Erythroblast (primary cell): ENCODE results near the gene LRMDA.

Experiments used
- DNase-seq, 2 experiments: peaks; one replicate each; lab custom pipeline; 2025; lab: John Stamatoyannopoulos, UW
- GATA1 ChIP-seq: IDR thresholded peaks from 2 replicates; pipeline ENCODE4 v1.6.1; 2011; ENCODE audit warnings: low read depth, mild to moderate bottlenecking, control low read depth, low read length, moderate library complexity
- POLR2A ChIP-seq: IDR thresholded peaks from 2 replicates; pipeline ENCODE4 v1.6.1; 2011; ENCODE audit warnings: mild to moderate bottlenecking, low read length

LRMDA gene

DNA sequence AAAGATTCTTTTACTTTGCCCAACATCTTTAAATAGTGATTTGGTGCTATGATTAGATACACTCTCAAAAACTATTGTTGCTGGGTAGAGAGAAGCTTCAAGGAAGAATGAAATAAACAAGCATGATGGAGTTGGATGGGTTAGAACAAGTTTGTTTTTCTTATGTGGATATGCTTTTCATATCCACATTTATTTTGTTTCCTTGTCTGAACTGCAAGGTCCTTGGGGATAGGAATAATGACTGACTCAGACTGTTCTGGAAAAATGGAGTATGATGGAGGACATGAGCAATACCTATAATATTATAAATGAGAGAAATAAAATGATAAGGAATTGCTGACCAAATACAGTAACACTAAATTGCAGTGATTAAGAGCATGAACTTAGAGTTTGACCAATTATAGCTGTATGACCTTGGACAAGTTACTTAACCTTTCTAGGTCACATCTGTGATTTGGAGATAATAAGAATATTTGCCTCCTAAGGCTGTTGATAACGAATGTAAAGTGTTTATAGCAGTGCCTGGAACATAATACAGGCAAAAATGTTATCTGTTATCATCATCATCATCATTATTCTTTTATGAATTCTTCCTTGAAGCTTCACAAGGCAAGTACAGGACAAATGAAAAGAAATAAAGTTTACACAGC lies 847.5 kb downstream of the LRMDA start:
- TF ChIP-seq GATA1 = no peak
- TF ChIP-seq POLR2A = no peak
- no peak for DNase-seq

DNA sequence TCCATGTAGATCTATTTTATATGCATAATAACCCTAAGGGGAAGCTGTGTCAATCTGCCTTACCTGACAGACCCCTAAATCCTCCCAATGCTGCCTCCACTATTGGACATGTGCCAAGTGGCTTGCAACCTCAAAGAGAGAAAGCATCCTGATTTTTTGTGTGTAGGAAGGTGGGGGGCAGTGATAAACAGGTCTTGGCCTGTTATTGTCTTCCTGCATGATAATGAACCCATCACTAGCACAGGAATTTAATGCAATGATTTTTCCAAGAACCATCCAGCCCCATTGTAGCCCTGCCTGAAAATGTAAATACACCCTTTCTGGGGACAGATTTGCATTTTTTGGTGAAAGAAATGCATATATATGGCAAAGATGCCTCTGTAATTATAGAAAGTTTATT lies 850.2 kb downstream of the LRMDA start:
- TF ChIP-seq POLR2A (no peak), GATA1 (no peak)
- DNase-seq = no peak

DNA sequence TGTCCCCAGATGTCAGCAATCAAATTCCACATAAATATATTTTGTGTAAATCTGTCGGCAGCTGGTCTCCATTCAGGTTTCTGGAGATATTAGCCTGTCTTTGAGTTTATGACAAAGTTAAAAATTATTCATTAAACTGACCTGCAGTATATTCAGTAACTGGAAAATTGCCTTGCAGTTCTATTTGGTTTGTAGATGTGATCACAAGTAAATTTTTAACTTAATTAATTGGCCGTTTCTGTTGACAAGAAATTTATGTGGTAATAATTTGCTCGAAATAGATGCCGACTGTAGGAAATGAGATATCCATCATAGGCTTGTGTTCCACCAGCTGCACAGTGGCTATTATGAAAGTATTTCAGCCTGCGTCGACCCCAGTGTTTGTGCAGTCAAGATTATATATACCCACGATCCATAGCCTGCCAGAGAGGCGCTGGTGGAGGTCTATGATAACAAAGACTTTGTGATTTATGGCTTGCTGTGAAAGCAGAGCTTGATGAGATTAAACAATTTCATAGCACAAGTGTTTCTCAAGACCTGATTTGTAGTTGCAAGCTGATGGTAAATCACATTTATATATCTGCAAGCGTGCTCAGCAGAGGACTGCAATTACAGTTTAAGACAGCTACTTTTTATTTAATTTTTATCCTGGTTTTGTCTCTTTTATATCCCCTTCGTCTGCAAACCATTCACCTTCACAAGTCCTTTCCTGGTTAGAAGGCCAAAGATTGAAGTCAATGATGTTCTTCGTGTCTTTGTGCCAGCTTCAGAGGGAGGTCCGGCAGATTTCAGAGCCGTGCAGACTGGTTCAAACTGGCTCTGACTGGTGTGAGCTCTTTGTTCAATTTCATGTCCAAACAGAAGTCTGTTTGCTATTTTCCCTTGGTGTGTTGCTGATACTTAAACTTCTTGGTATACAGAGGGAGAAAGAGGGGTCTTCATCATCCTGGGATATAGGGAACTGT lies 850.9 kb downstream of the LRMDA start:
- TF ChIP-seq POLR2A (no peak), GATA1 (no peak)
- no peak for DNase-seq

DNA sequence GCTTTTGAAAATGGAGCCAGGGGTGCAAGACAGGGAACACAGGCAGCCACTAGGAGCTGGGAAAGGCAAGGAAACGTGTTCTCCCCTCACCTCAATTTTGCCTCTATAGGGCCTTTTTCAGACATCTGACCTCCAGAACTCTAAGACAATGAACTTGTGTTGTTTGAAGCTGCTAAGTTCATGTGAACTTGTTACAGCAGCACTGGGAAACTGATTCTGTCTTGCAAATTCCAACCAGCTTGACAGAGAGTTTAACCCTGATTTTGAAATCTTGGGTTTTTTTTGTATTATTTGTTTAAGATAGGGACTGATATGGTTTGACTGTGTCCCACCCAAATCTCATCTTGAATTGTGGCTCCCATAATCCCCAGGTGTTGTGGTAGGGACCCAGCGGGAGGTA lies 852.9 kb downstream of the LRMDA start:
- TF ChIP-seq POLR2A = no peak
- TF ChIP-seq GATA1 = no peak

DNA sequence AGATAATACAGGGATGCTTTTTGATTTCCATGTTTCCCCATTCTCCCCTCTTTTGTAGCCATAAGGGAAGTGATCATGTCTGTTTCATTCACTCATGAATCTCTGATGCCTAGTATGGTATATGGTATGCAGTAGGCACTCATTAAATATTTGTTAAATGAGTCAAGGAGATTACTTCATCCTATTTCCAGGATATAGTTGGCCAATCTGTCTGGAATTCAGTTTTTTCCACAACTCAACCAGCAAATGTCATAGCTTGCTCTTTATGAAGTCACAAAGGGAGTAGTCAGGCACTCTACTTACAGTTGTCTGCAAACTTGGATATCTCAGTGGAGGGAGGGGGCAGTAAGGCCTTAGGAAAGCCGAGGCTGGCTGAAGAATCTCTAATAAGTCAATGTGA lies 853.6 kb downstream of the LRMDA start:
- TF ChIP-seq GATA1 = no peak
- TF ChIP-seq POLR2A = no peak
- no peak for DNase-seq

More for the DNA sequence above, 852.9 kb downstream of the LRMDA start:
- DNase-seq = no peak

DNA sequence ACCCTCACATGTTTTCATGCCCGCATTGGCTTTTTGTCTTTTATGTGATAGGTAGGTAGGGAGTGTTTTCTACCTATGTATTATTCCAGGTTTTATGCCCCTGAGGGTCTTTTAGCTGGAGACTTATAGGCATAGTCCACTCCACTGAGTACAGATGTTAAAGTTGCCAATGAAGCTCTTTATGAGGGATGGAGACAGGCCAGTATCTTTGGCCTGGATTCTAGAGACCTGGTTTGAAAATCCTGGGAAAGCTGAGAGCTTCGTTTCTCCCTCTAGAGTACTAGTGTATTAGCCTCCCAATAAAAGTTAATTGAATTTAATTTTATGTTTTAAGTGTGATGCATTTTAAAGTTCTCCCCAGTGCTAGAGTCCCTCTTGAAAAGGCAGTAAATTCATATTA lies 854.1 kb downstream of the LRMDA start:
- no peak for DNase-seq
- TF ChIP-seq POLR2A (no peak), GATA1 (no peak)

DNA sequence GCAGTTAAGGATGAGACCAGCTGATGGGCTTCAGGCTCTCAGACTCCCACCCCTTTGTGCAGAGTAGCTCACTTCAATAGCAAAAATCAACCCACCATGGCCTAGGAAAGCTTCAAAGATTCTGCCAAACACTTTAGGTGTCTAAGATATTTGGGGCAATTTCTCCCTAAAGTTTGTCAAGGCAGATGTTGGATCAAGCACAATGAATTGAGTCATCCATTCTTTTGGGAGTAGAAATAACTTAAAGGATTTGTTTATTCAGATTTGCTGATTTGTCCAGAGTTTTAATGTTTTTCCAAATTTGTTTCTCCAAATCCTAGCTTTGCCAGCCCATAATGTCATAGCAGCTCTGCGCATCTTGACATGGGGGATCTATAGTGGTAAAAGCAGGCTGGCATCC lies 855.1 kb downstream of the LRMDA start:
- TF ChIP-seq POLR2A (no peak), GATA1 (no peak)
- DNase-seq = no peak

DNA sequence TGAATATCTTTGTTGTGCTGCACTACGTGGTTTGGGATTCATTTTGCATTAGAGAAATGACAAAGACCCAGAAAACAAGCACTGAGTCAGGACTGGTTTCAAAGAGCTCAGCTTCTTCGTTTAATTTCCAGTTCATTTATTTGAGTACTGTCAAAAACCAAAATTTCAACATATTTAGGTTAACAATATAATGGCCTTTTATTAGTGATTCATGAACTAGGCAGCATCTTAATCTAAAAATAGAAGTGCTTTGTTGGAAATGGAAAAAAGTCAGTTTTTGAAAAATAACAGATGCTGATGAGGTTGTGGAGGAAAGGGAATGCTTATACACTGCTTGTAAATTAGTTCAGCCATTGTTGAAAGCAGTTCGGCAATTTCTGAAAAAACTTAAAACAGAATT lies 856.4 kb downstream of the LRMDA start:
- TF ChIP-seq POLR2A (no peak), GATA1 (no peak)
- DNase-seq = no peak

DNA sequence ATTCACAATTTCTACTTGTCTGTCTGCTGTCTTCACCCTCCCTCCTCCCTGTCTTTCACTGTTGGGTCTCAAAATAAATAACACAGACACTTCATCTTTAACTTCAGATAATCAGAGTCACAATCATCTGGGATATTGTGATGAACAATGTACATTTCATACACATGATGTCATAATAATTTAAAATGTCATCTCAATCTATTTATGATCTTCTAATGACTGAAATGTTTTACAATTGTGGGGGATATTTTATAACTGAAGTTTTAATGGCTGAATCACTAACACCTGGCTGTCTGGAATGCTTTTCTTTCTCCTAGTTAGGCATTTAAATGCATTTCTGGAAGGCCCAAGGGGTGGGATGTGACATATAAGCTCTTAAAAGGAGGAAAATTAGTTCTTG lies 859.8 kb downstream of the LRMDA start:
- TF ChIP-seq POLR2A (no peak), GATA1 (no peak)
- DNase-seq = no peak

DNA sequence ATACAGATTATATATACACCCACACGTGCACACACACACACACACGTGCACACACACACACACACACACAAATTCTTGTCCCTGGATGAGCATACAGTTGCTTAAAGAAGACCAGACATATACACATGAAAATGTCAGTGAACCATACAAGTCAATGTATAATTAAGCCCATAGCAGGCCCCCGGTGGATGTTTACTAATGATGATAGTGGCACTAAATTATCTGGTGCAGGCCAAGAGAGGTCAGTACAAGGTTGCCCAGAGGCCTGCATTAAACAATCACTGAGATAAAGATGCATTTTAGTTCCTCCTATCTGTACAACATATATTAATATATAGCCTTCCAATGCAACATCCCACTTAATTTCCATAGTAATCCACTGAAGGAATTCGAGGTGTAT lies 860.5 kb downstream of the LRMDA start:
- TF ChIP-seq POLR2A (no peak), GATA1 (no peak)

DNA sequence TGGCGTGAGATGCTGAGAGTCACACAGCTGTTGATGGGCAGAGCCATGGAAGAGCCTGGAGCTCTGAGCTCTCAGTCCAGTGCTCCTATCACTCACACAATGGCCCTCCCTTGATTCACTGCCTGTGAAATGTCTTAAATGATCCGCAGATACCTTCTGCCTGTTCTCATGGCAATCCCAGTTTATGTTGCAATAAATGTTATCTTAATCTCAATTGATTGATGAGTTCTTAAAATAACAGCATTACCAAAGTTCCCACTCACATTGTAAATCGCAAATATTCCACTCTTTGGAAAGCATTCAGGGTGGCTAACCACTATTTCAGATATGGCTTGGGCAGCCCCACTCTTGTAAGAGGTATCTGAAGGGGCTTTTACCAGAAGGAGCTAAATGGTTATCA lies 865.5 kb downstream of the LRMDA start:
- no peak for DNase-seq
- TF ChIP-seq POLR2A (no peak), GATA1 (no peak)

More for the DNA sequence above, 860.5 kb downstream of the LRMDA start:
- no peak for DNase-seq

DNA sequence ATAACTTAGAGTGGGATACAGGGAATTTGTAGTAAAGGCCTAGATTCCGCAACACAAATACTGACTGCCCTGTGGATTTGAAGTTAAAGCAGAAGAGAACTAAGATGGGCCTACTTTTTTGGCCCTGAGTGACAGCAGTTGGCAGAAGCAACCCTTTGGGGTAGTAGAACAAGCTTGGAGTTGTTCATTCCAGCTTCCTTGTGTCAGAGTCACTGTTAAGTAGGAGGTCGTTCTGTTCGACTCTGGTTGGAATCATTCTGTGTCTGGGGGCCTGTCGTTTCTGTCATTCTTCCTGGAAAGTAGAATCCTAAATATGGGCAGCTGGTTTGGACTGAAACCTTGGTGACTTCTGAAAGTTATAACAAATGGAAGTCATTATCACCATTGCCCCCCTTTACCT lies 865.9 kb downstream of the LRMDA start:
- no peak for DNase-seq
- TF ChIP-seq POLR2A = no peak
- TF ChIP-seq GATA1 = no peak

DNA sequence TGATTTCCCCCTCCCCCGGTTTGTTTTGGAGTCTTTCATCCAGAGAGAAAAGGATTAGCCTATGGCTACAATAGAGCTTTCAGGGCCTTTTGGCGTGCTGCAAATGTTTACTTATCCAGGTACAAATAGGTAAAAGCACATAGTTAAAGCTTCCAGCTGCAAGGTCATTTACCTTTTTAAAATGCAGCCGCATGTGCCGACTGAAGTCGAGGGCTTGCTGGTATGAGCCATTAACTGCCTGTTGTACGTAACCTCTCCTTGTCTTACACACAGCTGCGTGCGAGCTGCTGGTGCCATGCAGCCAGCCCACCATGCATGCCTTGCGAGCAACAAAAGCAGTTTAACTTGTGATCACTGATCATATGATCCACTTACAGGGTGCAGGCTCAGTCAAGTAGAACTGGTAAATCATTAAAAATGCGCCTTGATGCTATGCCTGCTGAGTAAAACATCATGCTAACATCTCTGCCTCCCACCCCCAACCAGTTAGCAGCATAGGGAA lies 866.4 kb downstream of the LRMDA start:
- no peak for DNase-seq
- no peak for TF ChIP-seq GATA1
- no peak for TF ChIP-seq POLR2A

DNA sequence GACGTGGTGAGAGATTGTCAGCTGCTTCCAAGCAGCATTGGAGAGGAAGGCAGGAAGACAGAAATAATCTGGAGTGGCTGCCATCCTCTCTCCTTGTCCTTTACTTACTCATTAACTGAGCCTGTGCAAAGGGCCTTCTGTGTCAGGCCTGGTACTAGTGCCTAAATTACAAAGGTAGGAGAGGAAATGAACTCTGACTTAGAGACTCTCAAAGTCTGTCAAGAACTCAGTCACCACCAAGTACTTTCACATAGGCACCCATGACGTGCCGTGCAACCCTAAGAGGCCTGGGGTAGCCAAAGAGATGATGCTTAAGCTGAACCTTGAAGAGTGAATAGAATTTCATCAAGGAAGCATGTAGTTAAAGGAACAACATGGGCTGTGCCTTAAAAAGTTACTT lies 866.9 kb downstream of the LRMDA start:
- DNase-seq = no peak
- TF ChIP-seq GATA1 = no peak
- no peak for TF ChIP-seq POLR2A

DNA sequence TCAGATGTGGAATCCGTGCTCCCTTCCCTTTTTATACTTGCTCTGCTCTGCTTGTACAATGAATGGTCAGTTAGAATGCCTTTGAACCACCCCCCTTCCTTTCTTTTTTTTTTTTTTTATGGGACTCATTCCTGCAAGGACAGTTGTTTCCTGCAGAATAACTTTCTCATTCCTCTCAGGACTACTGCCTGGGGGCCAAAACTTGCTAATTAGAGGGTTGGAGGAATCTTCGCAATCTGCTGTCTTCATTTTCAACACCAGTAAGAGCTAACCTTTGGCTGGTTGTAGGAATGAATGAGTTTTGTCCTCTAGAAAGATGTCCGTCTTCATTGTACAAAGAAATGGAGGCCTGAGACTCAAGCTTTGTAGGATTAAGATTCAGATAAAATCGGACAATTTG lies 868.1 kb downstream of the LRMDA start:
- no peak for DNase-seq
- TF ChIP-seq GATA1 = no peak
- TF ChIP-seq POLR2A = no peak
